A549 (cell line): ENCODE measurements around the gene HRH1. TPM values are rescaled to one million over a fixed set of nuclear protein-coding genes. Genes with fewer than 3 reads are reported as not detected.

Experiments used
- ATAC-seq, 2 experiments: fragments of 200-7000 bp in 1 of 2; fragments of >200 bp in 1 of 2; cut with Nextera tagmentation in 1 of 2; cut with Tn5 transposase in 1 of 2; 3 replicates each; pipeline versions ENCODE4 v1.8.0 to v1.9.1; 2018 to 2020; ENCODE audit warnings: mild to moderate bottlenecking in 1 of 2, moderate library complexity in 1 of 2
- CTCF ChIA-PET: fragments of 300-600 bp; sonication (Branson Sonifier 250); formaldehyde crosslinking; extraction: SDS; loops from one replicate; lab custom pipeline; 2021; ENCODE audit warnings: antibody characterized with exemption, inconsistent platforms; lab: Yijun Ruan, JAX
- POLR2A ChIA-PET: fragments of 350-600 bp; formaldehyde crosslinking; extraction: SDS; loops from one replicate; lab custom pipeline; 2021; ENCODE audit warnings: antibody characterized with exemption, inconsistent platforms; lab: Yijun Ruan, JAX
- DNase-seq, 2 experiments: peaks; one replicate each; pipeline versions ENCODE4 v3.0.0 to v3.0.0-alpha.2; 2011 to 2016; ENCODE audit warnings: low read depth in 1 of 2, low spot score in 1 of 2
- FAIRE-seq: peaks from 2 replicates; lab custom pipeline; 2011; peaks lifted over from hg19 to GRCh38; lab: Jason Lieb, UNC
- H3K27ac ChIP-seq, 2 experiments: fragments of >200 bp; sonication (Bioruptor Twin); formaldehyde crosslinking; 3 replicates each; pipeline ENCODE4 v1.5.1; 2016 to 2017
- H3K4me1 ChIP-seq: fragments of >200 bp; sonication (Bioruptor Twin); formaldehyde crosslinking; 3 replicates; pipeline ENCODE4 v1.6.1; 2016
- H3K4me2 ChIP-seq: fragments of >200 bp; sonication (Bioruptor Twin); formaldehyde crosslinking; 3 replicates; pipeline ENCODE4 v1.6.1; 2016
- H3K4me3 ChIP-seq: fragments of >200 bp; sonication (Bioruptor Twin); formaldehyde crosslinking; 3 replicates; pipeline ENCODE4 v1.5.1; 2016
- H3K9me3 ChIP-seq: fragments of >200 bp; sonication (Bioruptor Twin); formaldehyde crosslinking; 3 replicates; pipeline ENCODE4 v1.6.1; 2016
- BHLHE40 ChIP-seq: IDR thresholded peaks from 2 replicates; pipeline ENCODE4 v1.6.1; 2012; ENCODE audit warnings: low read depth, low read length, inconsistent platforms
- CBX8 ChIP-seq: fragments of 200-600 bp; sonication (generic); IDR thresholded peaks from 2 replicates; pipeline ENCODE4 v1.6.1; 2016
- CHD2 ChIP-seq: fragments of 150-350 bp; IDR thresholded peaks from 2 replicates; pipeline ENCODE4 v1.6.1; 2014; ENCODE audit warnings: low read length; ENCODE audit not compliant: partially characterized antibody
- CHD4 ChIP-seq: fragments of 200-600 bp; sonication (generic); IDR thresholded peaks from 2 replicates; pipeline ENCODE4 v1.6.1; 2016; ENCODE audit warnings: antibody characterized with exemption, mild to moderate bottlenecking, borderline replicate concordance
- E2F6 ChIP-seq: IDR thresholded peaks from 2 replicates; pipeline ENCODE4 v1.6.1; 2012; ENCODE audit warnings: low read depth, borderline replicate concordance
- EHF ChIP-seq: fragments of 250-450 bp; sonication (Bioruptor Pico); IDR thresholded peaks from 2 replicates; pipeline ENCODE4 v1.5.0; 2020; ENCODE audit warnings: mild to moderate bottlenecking
- ELK1 ChIP-seq: fragments of 150-350 bp; IDR thresholded peaks from 2 replicates; pipeline ENCODE4 v1.6.1; 2014; ENCODE audit warnings: low read depth, mild to moderate bottlenecking, low read length
- ESRRA ChIP-seq: fragments of 150-350 bp; IDR thresholded peaks from 2 replicates; pipeline ENCODE4 v1.6.1; 2014; ENCODE audit warnings: mild to moderate bottlenecking, low read length, borderline replicate concordance
- FOSB ChIP-seq: fragments of 250-450 bp; sonication (Bioruptor Pico); IDR thresholded peaks from 2 replicates; pipeline ENCODE4 v1.5.0; 2020; ENCODE audit warnings: mild to moderate bottlenecking, moderate library complexity
- GATA3 ChIP-seq: IDR thresholded peaks from 2 replicates; pipeline ENCODE4 v1.6.1; 2012; ENCODE audit warnings: borderline replicate concordance
- HDAC2 ChIP-seq: fragments of 200-600 bp; sonication (generic); IDR thresholded peaks from 2 replicates; pipeline ENCODE4 v1.6.1; 2016
- HES2 ChIP-seq: fragments of >200 bp; sonication (Bioruptor Twin); formaldehyde crosslinking; IDR thresholded peaks from 2 replicates; pipeline ENCODE4 v1.6.1; 2016
- HEYL ChIP-seq: fragments of 250-450 bp; sonication (Bioruptor Pico); IDR thresholded peaks from 2 replicates; pipeline ENCODE4 v1.8.0; 2021; ENCODE audit warnings: mild to moderate bottlenecking, moderate library complexity
- HOXA7 ChIP-seq: fragments of 250-450 bp; sonication (Bioruptor Pico); IDR thresholded peaks from 2 replicates; pipeline ENCODE4 v1.5.0; 2020; ENCODE audit warnings: mild to moderate bottlenecking, moderate library complexity
- HOXB13 ChIP-seq: fragments of 250-450 bp; sonication (Bioruptor Pico); IDR thresholded peaks from 2 replicates; pipeline ENCODE4 v1.5.0; 2020; ENCODE audit warnings: low read depth, mild to moderate bottlenecking, moderate library complexity
- HOXB5 ChIP-seq: fragments of 250-450 bp; sonication (Bioruptor Pico); IDR thresholded peaks from 2 replicates; pipeline ENCODE4 v1.5.0; 2020; ENCODE audit warnings: mild to moderate bottlenecking, moderate library complexity
- JUN ChIP-seq, 2 experiments: fragments of >200 bp; sonication (Bioruptor Twin); formaldehyde crosslinking; IDR thresholded peaks; 2 replicates in 1 of 2; 3 replicates in 1 of 2; pipeline ENCODE4 v1.6.1; 2016 to 2017
- KDM1A ChIP-seq: fragments of 200-600 bp; sonication (generic); IDR thresholded peaks from 2 replicates; pipeline ENCODE4 v1.6.1; 2016; ENCODE audit warnings: low read depth, mild to moderate bottlenecking
- KDM5A ChIP-seq: fragments of 200-600 bp; sonication (generic); IDR thresholded peaks from 2 replicates; pipeline ENCODE4 v1.6.1; 2016; ENCODE audit warnings: antibody characterized with exemption, mild to moderate bottlenecking
- NPAS2 ChIP-seq: fragments of 250-450 bp; sonication (Bioruptor Pico); IDR thresholded peaks from 2 replicates; pipeline ENCODE4 v1.8.0; 2022; ENCODE audit warnings: mild to moderate bottlenecking, moderate library complexity, borderline replicate concordance
- POLR2AphosphoS2 ChIP-seq: conservative IDR thresholded peaks from 2 replicates; pipeline ENCODE4 v1.6.1; 2012; ENCODE audit warnings: low read length, improper control_type of control experiment, inconsistent platforms
- RAD21 ChIP-seq, 2 experiments: fragments of >200 bp in 1 of 2; sonication (Bioruptor Twin) in 1 of 2; formaldehyde crosslinking in 1 of 2; IDR thresholded peaks in 1 of 2; conservative IDR thresholded peaks in 1 of 2; 2 replicates in 1 of 2; 3 replicates in 1 of 2; pipeline ENCODE4 v1.6.1; 2012 to 2018; ENCODE audit warnings: inconsistent platforms in 1 of 2
- RCOR1 ChIP-seq: fragments of 150-350 bp; IDR thresholded peaks from 2 replicates; pipeline ENCODE4 v1.6.1; 2014; ENCODE audit warnings: antibody characterized with exemption, low read length, low read depth
- TP53 ChIP-seq: fragments of 250-450 bp; sonication (Bioruptor Pico); IDR thresholded peaks from 2 replicates; pipeline ENCODE4 v1.5.0; 2021; ENCODE audit warnings: mild to moderate bottlenecking, moderate library complexity
- USF2 ChIP-seq: fragments of 450-650 bp; IDR thresholded peaks from 2 replicates; pipeline ENCODE4 v1.6.1; 2014; ENCODE audit warnings: antibody characterized with exemption
- ZFP36 ChIP-seq: fragments of 450-650 bp; IDR thresholded peaks from 2 replicates; pipeline ENCODE4 v1.6.1; 2014; ENCODE audit warnings: borderline replicate concordance; ENCODE audit not compliant: partially characterized antibody
- ZNF302 ChIP-seq: fragments of 250-450 bp; sonication (Bioruptor Pico); IDR thresholded peaks from 2 replicates; pipeline ENCODE4 v1.9.0; 2021; ENCODE audit warnings: inconsistent platforms, mild to moderate bottlenecking, moderate library complexity
- WGBS: methylation state at CpG from one replicate; pipeline ENCODE4 v1.1.6; 2017; ENCODE audit errors: missing lambda C conversion rate; 5-methylcytosine and 5-hydroxymethylcytosine counted together
- polyA plus RNA-seq, 4 experiments: library from polyadenylated mRNA; depleted of rRNA in 3 of 4; stranded (reverse); fragments of >200 nt; fragmentation: RNase III in 1 of 4; extraction: RNeasy Plus Mini Kit Qiagen cat#74134 plus additional on column Dnase treatment in 1 of 4; gene quantifications; 2 replicates in 3 of 4; 3 replicates in 1 of 4; pipeline ENCODE4 v1.2.3, GENCODE V29; 2011 to 2017

The HRH1 gene
- polyA plus RNA-seq, 2 of the 4 experiments (the other 2 are of a cell fraction), result 4.2 TPM

- FAIRE-seq, result no peak
- ATAC-seq, result peak; percentile 73 to 80; a peak in 5 of 6 replicates
- TF ChIP-seq JUN (IDR thresholded peaks at IDR 0.05), result no peak
- TF ChIP-seq USF2, result peak; percentile 56
- TF ChIP-seq, all 56 proteins: peak for 1
- CTCF ChIA-PET, result interaction anchor here (0.7 to 6.7 kb wide), 6 partner anchors 8 to 269 kb away, joined by 3 to 45 read pairs (median 4); no protein-coding TSS in a partner anchor
- Histone ChIP-seq H3K9me3 (no peaks in the 10 kb centered on the region), H3K27ac (no peak overlapping the region), H3K4me2 (no peak overlapping the region), H3K4me1 (peaks cover 8% of the 10 kb centered on the region), H3K4me3 (no peak overlapping the region)
- 44% methylated on average over 1 of the region's 1 CpG for WGBS
- DNase-seq, result peak in 1 of 2 experiments; percentile 26
- POLR2A ChIA-PET, result interaction anchor here (1.0 to 1.1 kb wide), 2 partner anchors 28 to 45 kb away, joined by 4 read pairs; partner anchors contain the start of gene ATG7
These were observed 89.9 kb downstream of the HRH1 start for GRCh38 chr3:11244121-11244677.

- CTCF ChIA-PET, result interaction anchor here (0.7 to 6.7 kb wide), 7 partner anchors 9 to 270 kb away, joined by 3 to 45 read pairs (median 3); partner anchors contain the start of gene ATG7
- no peak overlapping the region for H3K4me2 ChIP-seq
These were observed 91.0 kb downstream of the HRH1 start for GRCh38 chr3:11245276-11245675.

GRCh38 chr3:11245827-11246662 lies 91.8 kb downstream of the HRH1 start:
- FAIRE-seq (no peak), ATAC-seq (peak; percentile 63 to 67), DNase-seq (no peak)
- Histone ChIP-seq H3K27ac (0 out of 6 replicates have a peak overlapping the region, but pooled peaks of 1 of the 2 experiments have one; percentile 20), H3K4me2 (peak overlapping the region; percentile 38; the same call in 1 of the 3 replicates), H3K4me3 (no peak overlapping the region), H3K9me3 (no peaks in the 10 kb centered on the region), H3K4me1 (peaks cover 8% of the 10 kb centered on the region)
- TF ChIP-seq HDAC2 (no peak), HOXB13 (no peak), CHD4 (no peak), E2F6 (no peak), KDM5A (no peak), ESRRA (no peak), RAD21 (conservative IDR thresholded peaks at IDR 0.05 in 1 of 2, IDR thresholded peaks at IDR 0.05 in 1 of 2) (no peak), RCOR1 (no peak), POLR2AphosphoS2 (no peak), HOXB5 (no peak), TP53 (CRISPR knock-in tag) (no peak), ZNF302 (CRISPR knock-in tag) (no peak), ELK1 (no peak), HES2 (no peak), CBX8 (no peak)
- WGBS, result 76% methylated on average over 6 of the region's 6 CpGs
- ChIA-PET CTCF (interaction anchor here (0.7 to 6.7 kb wide), 7 partner anchors 10 to 90 kb away, joined by 3 to 45 read pairs (median 6); partner anchors contain the start of gene ATG7), POLR2A (no interaction called here)

More at GRCh38 chr3:11245276-11245675, 91.0 kb downstream of the HRH1 start:
- TF ChIP-seq BHLHE40 (no peak), CHD2 (no peak), NPAS2 (no peak), KDM1A (no peak), CBX8 (no peak), GATA3 (no peak), RCOR1 (no peak), ZNF302 (CRISPR knock-in tag) (no peak), EHF (CRISPR knock-in tag) (no peak), ZFP36 (no peak), FOSB (CRISPR knock-in tag) (no peak), HOXA7 (CRISPR knock-in tag) (no peak), HEYL (CRISPR knock-in tag) (no peak)
- TF ChIP-seq, all 56 proteins: peak for 0
- Histone ChIP-seq H3K27ac (no peak overlapping the region), H3K9me3 (no peaks in the 10 kb centered on the region), H3K4me3 (no peak overlapping the region), H3K4me1 (peaks cover 8% of the 10 kb centered on the region)
- DNase-seq (no peak), FAIRE-seq (no peak), ATAC-seq (no peak)
- POLR2A ChIA-PET, result no interaction called here
- 90% methylated on average over 8 of the region's 8 CpGs for WGBS
